NCI-H128 (cell line): Measurements from ENCODE around the gene PRDM16.

Experiments used
- DNase-seq: peaks from one replicate; lab custom pipeline; 2025; ENCODE audit not compliant: unreplicated experiment; lab: John Stamatoyannopoulos, UW

Gene PRDM16

GRCh38 chr1:3120994-3121393 lies 52.0 kb downstream of the PRDM16 start:
- no peak for DNase-seq

DNA sequence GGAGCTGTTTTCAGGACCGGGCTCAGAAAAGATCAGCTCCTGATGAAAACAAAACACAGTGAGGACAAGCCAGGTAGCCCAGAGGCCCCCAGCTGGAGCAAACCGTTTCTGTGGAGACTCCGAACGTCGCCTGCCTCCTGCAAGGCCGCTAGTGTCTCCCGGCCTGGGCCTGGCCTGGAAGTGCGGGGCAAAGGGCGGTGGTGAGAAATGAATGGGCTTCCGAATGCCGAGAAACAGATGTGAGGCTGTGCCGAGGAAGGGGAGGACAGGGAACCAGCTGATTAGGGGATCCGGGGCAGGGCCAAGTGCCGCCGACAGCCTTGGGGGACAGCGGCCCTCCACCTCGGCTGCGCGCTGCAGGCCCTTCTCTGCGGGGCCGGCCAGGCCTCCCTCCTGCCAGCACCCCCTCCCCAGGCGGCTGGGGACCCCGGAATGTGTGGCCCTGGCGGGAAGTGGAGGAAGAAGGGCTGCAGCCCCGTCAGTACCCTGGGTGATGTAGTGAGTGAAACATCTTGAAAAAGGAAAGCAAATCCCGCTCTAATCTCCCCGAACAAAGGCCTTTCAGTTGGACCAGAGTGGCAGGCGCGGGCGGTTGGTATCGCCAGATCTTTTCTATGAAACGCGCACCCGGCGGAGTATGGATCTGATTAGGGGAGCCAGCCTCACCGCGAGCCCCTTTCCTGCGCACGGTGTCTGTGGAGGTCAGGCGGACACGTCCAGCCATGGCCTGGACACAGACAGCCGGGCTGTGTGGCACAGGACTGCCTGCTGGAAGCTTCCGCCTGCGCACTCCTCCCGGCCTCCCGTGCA lies 52.6 kb downstream of the PRDM16 start:
- DNase-seq = no peak

- no peak for DNase-seq
Observed at GRCh38 chr1:3122311-3122710, 53.3 kb downstream of the PRDM16 start.

DNA sequence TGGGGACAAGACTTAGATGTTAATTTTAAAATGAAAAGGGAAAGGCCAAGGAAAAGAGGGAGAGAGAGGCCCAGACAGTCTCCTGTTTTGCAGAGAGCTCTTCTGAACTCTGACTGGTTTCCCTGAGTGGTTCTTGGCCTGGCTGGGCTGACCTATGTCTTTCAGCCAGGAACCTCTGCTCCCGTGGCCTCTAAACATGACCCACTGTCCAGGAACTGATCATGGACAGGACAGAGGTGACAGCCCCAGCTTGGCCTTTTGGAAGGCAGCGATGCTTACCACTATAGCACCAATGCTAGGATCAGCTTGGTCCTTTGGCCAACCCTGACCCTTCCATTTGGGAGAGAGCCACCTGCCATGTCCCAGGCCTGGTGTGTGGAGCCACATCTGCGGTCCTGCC lies 55.2 kb downstream of the PRDM16 start:
- no peak for DNase-seq

DNA sequence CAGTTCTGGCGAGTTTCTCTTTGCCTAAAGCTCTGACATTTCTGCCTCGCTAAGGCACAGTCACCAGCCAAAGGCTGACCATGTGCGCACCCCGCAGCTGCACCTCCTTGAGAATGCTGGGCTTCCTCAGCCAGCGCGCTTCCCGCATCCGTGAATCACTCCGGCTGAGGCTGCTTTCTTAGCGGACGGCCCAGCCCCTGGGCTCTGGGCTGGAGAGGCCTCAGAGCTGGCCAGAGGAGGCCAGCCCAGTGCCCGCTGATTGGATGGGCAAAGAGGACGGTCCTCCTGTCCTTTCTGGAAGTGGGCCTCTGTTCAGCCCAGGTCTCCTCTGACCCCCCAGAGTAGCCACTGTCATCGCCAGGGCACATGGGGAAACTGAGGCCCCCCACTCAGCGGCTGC lies 56.1 kb downstream of the PRDM16 start:
- no peak for DNase-seq

DNA sequence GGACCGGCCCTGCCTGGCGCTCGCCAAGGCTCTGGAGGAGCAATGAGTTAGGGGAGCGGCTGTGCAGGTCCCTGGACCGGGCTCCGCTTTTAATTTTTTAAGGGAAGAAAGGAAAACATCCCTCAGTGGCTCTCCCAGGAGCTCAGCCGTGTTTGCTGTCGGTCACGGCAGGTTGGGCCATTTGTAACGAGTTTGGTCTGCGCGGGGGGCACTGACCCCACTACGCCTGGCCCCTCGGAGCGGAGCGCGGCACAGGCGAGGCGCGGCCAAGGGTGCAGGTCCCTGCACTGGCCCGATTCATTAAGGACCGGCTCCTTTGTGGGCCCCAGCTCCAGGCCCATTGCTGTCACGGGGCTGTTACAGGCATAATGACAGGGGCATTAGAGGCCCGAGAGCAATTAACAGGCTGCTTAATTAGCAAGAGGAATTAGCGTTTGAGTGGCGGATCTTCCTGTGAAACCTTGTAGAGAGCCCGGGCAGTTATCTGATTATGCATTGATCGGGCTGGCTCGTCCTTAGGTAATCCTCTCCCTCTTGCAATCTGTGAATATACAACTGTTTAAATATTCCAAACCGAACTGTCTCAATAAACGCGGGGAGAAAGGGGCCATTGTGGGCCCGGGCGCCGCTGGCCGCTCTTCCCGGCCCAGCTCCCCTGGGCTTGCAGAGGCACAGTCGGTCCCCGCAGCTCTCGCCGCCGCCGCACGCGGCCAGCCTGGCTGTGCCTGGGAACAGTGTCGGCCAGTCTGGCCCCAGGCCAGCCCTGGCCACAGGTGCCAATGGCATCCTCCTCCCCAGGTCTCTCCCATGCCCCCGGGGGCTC lies 56.8 kb downstream of the PRDM16 start:
- DNase-seq = no peak

- DNase-seq = no peak
Observed at GRCh38 chr1:3126756-3127678, 58.0 kb downstream of the PRDM16 start.

- DNase-seq = no peak
Observed at GRCh38 chr1:3127738-3128137, 58.7 kb downstream of the PRDM16 start.

DNA sequence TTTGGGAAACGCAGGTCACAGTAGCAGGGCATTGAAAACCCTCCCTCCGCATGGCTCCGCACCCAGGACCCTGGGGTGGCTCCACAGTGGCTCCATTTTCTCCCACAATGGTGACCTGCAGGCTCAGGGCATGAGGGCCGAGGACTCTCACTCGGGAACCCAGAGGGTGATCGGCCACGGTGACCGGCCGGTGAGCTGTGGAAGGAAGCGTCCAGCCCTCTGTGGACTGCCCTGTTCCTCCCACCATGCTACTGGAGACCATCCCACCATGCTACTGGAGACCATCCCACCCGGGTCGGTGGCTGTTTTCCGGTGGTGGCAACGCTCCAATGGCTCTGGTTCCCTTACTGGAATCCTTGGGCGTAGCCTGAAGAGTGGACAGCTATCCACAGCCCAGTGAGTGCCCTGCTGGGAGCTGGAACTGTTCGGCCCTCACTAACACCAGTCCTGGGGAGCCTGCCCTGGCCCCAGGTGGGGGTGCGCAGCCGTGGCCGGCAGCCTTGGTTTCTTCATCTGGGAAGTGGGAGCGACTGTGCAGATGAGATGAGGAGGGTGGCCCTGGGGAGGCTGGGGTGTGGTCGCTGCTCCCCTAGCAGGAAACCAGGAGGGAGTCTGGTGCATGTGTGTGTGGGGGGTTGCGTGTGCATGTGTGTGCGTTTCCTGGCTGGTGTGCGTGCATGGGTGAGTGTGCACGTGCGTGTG lies 59.6 kb downstream of the PRDM16 start:
- DNase-seq = no peak

DNA sequence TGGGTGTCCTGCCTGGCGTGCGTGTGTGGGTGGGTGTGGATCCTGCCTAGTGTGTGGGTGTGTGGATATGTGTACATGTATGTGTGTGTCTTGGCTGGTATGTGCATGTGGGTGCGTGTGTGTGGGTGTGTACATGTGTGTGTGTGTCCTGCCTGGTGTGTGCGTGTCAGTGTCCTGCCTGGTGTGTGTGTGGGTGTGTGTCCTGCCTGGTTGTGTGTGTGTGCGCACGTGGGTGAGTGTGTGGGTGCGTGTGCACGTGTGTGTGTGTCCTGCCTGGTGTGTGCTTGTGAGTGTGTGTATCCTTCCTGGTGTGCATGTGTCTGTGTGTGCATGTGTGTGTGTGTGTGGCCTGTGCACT lies 60.1 kb downstream of the PRDM16 start:
- DNase-seq = no peak

DNA sequence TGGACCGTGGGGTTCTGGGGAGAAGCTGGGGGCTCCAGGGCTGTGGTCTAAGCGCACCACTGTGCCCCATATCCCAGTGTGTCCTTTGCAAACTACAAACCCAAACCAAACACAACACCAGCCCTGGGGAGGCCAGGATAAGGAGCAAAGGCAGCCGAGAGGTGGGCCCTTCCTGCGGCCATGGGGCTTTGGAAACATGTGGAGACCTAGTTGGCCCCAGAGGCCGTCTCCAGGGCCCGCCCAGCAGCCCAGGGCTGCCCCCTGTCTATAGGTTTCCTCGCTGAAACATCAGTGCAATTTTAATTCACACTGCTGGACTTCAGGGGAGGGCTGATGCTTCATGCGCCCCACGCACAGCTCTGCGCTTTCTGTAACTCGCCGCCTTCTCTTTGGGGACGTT lies 61.3 kb downstream of the PRDM16 start:
- DNase-seq = no peak

DNA sequence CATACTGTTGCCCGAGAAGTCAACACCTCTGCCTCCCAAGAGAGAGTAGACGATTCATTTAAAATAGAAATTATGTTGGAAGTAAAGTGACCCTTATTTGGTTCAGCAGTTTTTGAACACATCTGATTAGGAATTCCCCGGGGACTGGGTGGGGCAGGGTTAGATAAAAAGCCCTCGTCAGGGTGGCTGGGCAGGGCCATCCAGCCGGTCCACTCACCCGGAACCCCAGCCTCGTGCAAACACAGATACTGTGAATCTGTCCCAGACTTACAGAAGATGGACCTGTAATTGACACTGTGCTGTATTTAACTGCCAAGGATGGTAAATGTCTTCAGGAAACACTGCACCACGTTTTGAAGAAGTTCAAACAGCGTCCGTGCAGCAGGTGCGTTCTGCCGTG lies 63.7 kb downstream of the PRDM16 start:
- DNase-seq = no peak

DNA sequence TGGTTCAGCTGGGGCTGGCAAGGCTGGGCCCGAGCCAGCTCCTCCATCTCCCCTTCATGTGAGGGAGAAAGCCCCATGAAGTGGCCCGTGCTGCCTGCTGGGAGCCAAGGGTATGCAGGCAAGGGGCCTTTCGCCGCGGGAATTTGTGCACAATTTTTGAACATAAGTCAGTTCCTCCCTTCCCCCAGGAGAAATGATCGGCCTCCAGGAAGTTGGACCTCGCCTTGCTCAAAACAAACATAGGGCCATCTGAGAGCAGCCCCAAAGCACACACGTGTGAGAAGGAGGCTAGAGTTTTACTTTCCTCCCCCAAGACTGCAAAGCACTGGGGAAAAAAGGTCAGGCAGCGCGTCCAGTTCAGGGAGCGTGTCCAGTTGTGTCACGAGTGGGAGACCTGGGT lies 64.7 kb downstream of the PRDM16 start:
- DNase-seq = no peak

DNA sequence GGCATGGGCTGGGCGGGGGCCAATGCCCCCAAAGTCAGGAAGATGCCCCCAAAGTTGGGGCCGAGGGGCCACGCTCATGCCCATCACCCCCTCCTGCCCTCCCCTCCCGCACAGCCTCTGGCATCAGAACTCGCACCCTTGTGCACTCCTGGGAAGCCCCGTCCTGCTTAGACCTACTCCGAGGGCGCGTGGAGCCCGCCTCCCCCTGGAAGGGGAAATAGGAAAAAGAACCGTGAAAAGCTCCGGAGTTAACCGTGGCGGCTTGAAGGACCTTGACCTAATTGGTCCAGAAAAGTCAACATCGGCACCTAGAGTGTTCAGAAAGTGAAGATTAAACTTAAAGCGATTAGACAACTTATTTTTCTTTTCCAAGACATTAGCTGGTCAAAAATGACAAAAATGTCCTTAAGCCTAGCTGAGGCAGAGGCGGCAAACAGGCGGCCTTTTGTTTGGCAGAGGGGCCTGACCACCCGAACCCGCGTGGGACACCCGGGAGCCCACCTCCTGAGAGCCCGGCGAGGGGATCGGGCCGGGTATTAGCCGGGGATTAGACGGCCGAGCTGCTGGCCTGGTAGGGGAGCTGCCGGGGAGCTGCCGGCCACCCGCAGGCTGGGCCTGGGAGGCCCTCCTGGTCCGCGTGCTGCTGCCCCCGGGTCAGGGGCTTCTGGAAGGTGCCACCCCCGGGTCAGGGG lies 65.5 kb downstream of the PRDM16 start:
- DNase-seq = no peak

DNA sequence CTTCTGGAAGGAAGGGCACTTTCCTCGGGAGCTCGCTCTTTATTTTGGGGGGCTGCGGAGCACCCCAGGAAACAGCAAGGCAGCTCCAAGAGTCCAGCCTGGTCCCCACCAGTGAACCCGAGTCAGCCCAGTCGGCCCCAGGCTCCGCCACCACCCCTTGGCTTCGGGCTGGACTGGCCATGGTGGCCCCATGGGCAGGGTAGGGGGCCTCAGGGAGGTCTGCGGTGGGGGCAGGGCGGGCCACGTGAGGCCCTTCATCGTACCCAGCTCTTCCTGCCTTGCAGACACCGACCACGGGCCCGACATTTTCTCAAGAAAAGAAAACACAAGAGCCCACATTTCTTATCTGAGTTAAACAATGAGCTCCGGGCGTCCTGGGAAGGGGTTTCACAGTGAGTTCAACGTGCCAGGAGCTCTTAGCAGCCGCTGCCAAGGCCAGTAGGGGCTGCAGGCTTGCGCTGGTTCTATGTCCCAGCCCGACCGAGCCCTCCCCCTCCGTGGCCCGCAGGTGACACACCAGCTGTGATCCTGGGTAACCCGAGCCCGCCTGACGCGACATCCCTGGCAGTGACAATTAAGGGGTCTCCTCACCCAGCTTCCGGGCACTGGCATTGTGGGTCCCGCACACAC lies 66.2 kb downstream of the PRDM16 start:
- DNase-seq = no peak

DNA sequence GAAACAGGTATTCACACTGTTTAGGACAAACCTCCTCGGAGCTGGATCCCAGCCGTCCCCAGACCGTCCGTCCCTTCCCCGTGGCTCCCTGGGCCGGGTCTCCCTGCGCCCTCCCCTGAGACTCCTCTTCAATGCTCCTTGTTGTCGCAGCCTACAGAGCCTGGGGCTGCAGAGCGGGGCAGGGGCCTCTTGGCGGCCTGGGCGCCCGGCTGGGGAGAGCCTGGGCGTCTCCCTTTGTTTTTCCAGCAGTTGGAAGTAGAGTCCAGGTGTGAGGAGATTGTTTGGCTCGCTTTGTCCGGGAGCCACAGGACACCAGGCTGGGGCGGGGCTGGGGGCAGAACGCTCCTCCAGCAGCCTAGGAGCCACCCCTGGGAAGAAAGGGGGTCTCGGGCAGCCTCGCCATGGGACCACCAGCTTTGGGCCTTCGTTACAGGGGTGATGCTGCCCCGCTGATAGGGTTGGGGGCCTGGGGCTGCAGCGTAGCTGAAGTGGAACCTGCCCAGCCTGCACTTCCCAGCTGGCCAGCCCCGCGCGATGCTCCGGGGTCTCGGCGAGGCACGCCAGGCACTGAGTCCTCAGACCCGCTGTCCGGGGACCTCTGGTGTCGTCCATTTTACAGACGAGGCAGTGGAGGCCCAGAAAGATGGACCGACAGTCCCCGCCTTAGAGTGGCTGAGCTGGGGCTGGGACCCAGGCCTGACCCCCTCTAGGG lies 66.9 kb downstream of the PRDM16 start:
- no peak for DNase-seq

- DNase-seq = no peak
Observed at GRCh38 chr1:3136532-3136931, 67.5 kb downstream of the PRDM16 start.

DNA sequence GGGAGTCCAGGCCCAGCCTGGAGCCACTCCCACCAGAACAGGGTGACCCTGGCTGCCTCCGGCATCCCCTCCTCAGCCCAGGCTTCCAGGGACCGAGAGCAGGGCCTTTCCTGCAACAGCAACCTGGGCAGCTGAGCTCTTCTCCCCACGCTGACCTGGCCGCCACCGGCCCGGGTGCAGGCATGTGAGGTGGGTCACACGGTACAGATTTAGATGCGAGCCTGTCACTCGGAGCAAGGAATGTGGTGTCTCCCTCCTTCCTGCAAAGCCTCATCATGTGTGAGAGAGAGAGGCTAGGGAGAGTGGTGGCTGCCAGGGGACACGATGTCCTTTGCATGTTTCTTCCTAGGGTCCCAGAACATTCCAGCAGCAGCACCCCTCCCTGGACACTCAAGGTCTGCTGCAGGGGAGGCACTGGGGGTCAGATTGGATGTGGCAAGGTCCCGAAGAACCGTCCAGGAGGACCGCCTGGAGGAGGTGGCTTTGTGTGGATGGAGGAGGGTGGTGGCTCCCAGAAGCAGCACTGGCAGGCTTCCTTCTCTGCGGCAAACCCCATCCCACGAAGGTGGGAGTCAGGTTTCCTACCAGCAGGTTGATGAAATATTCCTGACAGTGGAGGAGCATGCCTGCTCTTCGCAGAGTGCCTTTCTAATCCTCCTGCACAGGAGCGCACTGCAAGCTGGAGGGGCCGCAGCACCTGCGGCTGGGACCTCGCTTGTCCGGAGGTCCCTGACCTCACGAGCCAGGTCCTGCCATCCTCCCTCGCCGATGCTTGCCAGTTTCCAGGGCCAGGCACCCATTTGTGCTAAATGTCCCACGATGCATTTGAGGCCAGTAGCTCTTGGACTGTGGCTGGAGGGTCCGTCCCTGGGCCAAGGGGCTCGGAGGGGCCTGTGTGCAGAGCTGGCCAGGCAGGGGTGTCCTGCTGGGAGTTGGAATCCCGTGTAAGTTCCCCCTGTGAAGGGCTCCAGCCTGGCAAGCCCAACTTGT lies 68.4 kb downstream of the PRDM16 start:
- DNase-seq = no peak
